SK-N-SH (cell line): ENCODE measurements around the gene TBC1D9B.

ENCODE experiments used
- GABPA ChIP-seq: IDR thresholded peaks from 2 replicates; pipeline ENCODE4 v1.4.0; 2012; ENCODE audit warnings: low read depth, mild to moderate bottlenecking
- JUND ChIP-seq: IDR thresholded peaks from 2 replicates; pipeline ENCODE4 v1.4.0; 2012
- POLR2AphosphoS5 ChIP-seq: IDR thresholded peaks from 2 replicates; pipeline ENCODE4 v1.6.1; 2012; ENCODE audit warnings: low read depth, low read length
- RCOR1 ChIP-seq: fragments of 150-350 bp; IDR thresholded peaks from 2 replicates; pipeline ENCODE4 v1.6.1; 2017; ENCODE audit warnings: antibody characterized with exemption, low read length
- TF ChIP-seq, protein P1 (sequence below): fragments of 150-350 bp; IDR thresholded peaks from 2 replicates; pipeline ENCODE4 v1.6.1; 2017; ENCODE audit warnings: antibody characterized with exemption, low read length, low read depth, borderline replicate concordance

- TF ChIP-seq POLR2AphosphoS5 (no peak), JUND (no peak), RCOR1 (no peak), GABPA (no peak)
- TF ChIP-seq, protein P1, sequence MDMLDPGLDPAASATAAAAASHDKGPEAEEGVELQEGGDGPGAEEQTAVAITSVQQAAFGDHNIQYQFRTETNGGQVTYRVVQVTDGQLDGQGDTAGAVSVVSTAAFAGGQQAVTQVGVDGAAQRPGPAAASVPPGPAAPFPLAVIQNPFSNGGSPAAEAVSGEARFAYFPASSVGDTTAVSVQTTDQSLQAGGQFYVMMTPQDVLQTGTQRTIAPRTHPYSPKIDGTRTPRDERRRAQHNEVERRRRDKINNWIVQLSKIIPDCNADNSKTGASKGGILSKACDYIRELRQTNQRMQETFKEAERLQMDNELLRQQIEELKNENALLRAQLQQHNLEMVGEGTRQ, result no peak
Observed at GRCh38 chr5:179840321-179840720, 67.4 kb downstream of the TBC1D9B start.
